Measurements from ENCODE around the gene HNRNPH3.

HNRNPH3 gene

DNA sequence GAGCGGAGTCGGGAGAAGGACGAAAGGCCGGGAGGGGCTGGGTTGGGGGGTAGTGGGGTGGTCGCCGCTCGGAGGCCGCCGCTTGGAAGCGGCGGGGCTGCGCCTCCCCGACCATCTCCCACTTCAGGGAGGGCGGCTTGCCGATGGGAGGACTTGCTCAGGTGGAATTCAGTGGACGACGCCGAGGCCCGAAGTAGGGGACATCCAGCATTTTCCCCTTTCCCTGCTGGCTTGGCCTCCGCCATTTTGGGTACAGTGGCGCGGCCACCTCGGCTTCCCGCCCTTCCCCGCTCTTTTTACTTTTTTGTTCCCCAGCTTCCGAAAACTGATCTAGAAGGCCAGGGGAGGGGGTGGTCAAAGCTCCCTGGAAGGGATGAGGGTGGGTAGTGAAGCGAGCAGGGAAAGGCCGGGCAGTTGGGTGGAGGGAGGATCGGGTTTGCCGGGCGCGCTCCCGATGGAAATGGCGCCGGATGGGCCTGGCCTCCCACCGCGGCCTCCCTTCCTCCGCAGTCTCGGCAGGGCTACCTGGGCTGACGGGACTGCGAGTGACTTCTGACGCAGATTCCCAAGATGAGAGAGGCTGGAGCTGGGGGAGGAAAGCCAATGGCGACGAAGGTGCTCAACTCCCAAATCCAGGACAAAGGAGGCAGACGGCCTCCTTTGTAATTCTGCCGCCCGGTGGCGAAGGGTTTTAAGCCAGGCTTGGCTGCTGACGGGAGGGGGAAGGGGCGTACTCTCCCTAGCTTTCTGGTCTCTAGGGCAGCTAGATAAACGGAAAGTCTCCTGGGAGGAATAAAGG is 594 bp downstream of the HNRNPH3 start, which contains the start of gene PBLD:
Gene PBLD (minus strand): TSS at position 670 of the 799 bp plus-strand sequence. CDS start 26,084 bp downstream, outside the sequence.
- H3K9me3 ChIP-seq (ENCODE audit: control insufficient read depth, low read length), result no peaks in the 10 kb centered on the region
- 0% methylated on average over 28 to 32 of the region's 51 CpGs for WGBS, 2 experiments (ENCODE audit: insufficient coverage in 2 of 2)
- H3K27ac ChIP-seq (ENCODE audit: low read depth, low read length, severe bottlenecking), result peak within 1 kb of the TSS; percentile 98
- H3K4me1 ChIP-seq (ENCODE audit: control insufficient read depth, insufficient read depth, low read length, poor library complexity, severe bottlenecking), result peaks cover 9% of the 10 kb centered on the region
- H3K4me3 ChIP-seq (ENCODE audit: extremely low read depth, insufficient read depth, low read length, poor library complexity, severe bottlenecking), result peak within 1 kb of the TSS; percentile 94
- peaks cover 23% of the 10 kb centered on the region for H3K36me3 ChIP-seq (ENCODE audit: control insufficient read depth, insufficient read depth, low read length)

DNA sequence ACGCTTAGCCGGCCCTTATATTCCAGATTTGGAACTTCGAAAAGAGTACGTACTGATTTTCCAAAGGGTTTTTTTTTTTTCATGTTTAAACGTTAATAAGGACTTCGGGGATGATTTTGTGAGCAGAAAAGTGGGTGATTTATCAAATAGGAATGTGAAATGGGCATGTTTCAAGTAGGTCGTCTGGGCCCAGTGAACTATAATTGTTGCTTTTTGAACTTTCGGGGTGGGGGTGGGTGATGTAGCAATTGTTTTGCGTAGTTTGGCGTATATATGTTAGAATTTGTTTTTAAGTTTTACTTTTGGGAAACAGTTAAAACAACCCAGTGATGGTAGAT is 1.2 kb downstream of the HNRNPH3 start:
- 0 to 2% methylated on average over 8 to 9 of the region's 10 CpGs for WGBS, 2 experiments (ENCODE audit: insufficient coverage in 2 of 2)
- Histone ChIP-seq H3K36me3 (ENCODE audit: control insufficient read depth, insufficient read depth, low read length) (peaks cover 28% of the 10 kb centered on the region), H3K9me3 (ENCODE audit: control insufficient read depth, low read length) (no peaks in the 10 kb centered on the region), H3K4me3 (ENCODE audit: extremely low read depth, insufficient read depth, low read length, poor library complexity, severe bottlenecking) (peak overlapping the region; percentile 94), H3K27ac (ENCODE audit: low read depth, low read length, severe bottlenecking) (peak overlapping the region; percentile 98), H3K4me1 (ENCODE audit: control insufficient read depth, insufficient read depth, low read length, poor library complexity, severe bottlenecking) (peaks cover 9% of the 10 kb centered on the region)

DNA sequence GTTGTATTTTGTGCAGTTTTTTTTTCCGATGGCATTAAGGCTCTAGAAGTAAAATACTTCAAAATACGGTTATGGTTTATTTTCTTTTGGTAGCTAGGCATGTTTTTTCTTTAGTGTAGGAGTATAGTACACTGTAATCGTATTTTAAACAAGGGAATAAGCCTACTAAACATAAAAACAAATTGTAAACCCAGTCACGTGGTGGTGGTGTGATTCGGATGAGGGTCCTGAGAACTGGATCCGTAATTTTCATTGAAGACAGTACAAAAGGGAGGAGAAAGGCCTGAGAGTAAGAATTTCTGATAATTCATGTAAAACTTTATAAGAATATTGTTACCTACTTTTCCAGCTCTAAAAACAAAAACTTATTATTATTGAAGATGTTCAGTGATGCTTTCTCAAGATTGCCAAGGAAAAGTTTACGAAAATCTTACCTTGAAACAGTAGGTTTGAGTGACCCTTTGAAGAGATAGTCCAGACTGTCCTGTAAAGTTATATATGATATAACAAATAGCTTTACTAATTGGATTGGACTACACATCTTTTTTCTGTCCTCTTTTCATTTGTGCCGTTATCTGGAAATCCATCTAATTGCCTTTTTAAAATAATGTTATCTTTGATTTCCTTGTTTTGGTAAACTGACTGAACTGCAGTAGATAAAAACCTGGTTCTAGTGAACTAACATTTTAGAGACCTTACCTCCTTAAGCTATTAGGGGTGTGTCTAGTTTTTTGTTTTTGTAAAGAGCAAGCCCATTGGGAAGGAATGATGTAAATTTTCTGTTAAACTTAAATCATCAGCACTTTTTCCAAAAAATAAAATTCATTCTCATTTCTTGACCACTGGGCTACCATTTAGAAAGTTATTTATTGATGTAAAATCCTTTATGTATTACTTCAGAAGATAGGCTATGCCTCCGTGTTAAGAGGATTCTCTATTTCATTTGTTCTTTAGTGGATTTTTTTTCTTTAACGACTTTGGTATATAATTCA is 1.9 kb downstream of the HNRNPH3 start:
- H3K4me3 ChIP-seq (ENCODE audit: extremely low read depth, insufficient read depth, low read length, poor library complexity, severe bottlenecking), result peak overlapping the region; percentile 94
- H3K36me3 ChIP-seq (ENCODE audit: control insufficient read depth, insufficient read depth, low read length), result peaks cover 33% of the 10 kb centered on the region
- peak overlapping the region; percentile 98 for H3K27ac ChIP-seq (ENCODE audit: low read depth, low read length, severe bottlenecking)
- 0 to 20% methylated on average over 1 of the region's 10 CpGs for WGBS, 2 experiments (ENCODE audit: insufficient coverage in 2 of 2)
- H3K4me1 ChIP-seq (ENCODE audit: control insufficient read depth, insufficient read depth, low read length, poor library complexity, severe bottlenecking), result peaks cover 9% of the 10 kb centered on the region
- H3K9me3 ChIP-seq (ENCODE audit: control insufficient read depth, low read length), result no peaks in the 10 kb centered on the region

DNA sequence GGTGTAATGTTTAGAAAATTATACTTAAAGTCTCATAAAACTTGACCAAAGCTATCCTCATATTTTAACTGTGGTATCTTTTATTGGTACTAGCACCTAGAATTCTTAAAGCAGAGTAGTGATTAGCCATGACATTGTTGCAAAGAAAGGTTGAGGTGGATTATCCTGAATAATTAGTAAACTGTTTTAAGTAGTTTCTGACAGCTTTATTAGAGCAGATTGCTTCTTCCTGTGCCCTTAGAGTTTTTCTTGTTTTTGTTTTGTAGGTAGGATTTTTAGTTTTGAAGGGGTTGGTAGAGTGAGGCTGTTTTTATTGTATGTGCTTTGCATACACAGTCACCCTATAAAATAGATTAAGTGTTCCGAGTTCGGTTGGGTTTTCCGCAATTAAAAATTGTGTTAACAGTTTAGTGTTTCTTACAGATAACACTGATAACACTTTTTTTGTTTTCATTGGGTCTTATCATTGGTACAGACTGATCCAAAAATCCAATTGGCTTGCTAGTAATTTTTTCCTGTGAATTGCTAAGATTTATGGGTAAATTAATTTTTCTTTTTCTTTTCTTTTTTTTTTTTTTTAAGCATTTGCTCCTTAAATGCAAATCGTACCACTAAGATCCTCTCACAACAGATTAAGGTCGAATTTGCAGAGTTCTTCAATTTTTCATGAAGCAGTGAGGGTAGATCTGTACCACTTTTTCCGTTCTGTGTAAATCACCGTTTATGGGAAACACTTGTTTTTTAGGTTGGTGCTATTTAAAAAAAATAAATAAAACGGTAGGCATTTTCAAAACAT is 3.0 kb downstream of the HNRNPH3 start:
- H3K36me3 ChIP-seq (ENCODE audit: control insufficient read depth, insufficient read depth, low read length), result peaks cover 45% of the 10 kb centered on the region
- WGBS, 2 experiments (ENCODE audit: insufficient coverage in 2 of 2), result no CpG with 5 or more reads among the region's 8 CpGs
- H3K27ac ChIP-seq (ENCODE audit: low read depth, low read length, severe bottlenecking), result peak overlapping the region; percentile 30

DNA sequence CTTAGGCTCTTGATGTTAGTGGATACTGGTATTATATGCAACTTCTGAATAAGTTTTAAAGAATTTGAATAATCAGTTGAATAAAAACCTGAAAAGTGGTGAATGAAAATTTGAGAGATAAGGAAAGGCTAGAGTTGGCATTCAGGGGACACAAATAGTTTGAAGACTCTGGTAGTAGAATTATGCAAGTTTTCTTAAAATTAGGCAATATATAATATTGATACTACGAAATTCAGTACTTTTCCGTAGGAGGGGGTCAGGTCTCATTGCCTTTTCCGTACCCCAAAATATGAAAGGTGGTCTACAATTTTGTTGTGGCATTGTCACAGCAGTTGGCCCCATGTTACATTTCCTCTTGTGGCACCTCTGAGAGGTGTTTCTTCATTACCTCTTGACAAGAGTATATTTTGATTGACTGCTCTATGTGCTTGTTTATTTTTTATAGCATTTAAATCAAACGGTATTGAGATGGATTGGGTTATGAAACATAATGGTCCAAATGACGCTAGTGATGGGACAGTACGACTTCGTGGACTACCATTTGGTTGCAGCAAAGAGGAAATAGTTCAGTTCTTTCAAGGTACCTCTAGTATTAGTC is 5.0 kb downstream of the HNRNPH3 start:
- H3K27ac ChIP-seq (ENCODE audit: low read depth, low read length, severe bottlenecking), result no peak overlapping the region
- no peak overlapping the region for H3K4me3 ChIP-seq (ENCODE audit: extremely low read depth, insufficient read depth, low read length, poor library complexity, severe bottlenecking)
- 89 to 100% methylated on average over 1 to 4 of the region's 7 CpGs for WGBS, 2 experiments (ENCODE audit: insufficient coverage in 2 of 2)
- peaks cover 64% of the 10 kb centered on the region for H3K36me3 ChIP-seq (ENCODE audit: control insufficient read depth, insufficient read depth, low read length)
- H3K9me3 ChIP-seq (ENCODE audit: control insufficient read depth, low read length), result no peaks in the 10 kb centered on the region
- peaks cover 9% of the 10 kb centered on the region for H3K4me1 ChIP-seq (ENCODE audit: control insufficient read depth, insufficient read depth, low read length, poor library complexity, severe bottlenecking)

More for the DNA sequence above, 3.0 kb downstream of the HNRNPH3 start:
- Histone ChIP-seq H3K9me3 (ENCODE audit: control insufficient read depth, low read length) (no peaks in the 10 kb centered on the region), H3K4me3 (ENCODE audit: extremely low read depth, insufficient read depth, low read length, poor library complexity, severe bottlenecking) (peak overlapping the region; percentile 94), H3K4me1 (ENCODE audit: control insufficient read depth, insufficient read depth, low read length, poor library complexity, severe bottlenecking) (peaks cover 9% of the 10 kb centered on the region)

DNA sequence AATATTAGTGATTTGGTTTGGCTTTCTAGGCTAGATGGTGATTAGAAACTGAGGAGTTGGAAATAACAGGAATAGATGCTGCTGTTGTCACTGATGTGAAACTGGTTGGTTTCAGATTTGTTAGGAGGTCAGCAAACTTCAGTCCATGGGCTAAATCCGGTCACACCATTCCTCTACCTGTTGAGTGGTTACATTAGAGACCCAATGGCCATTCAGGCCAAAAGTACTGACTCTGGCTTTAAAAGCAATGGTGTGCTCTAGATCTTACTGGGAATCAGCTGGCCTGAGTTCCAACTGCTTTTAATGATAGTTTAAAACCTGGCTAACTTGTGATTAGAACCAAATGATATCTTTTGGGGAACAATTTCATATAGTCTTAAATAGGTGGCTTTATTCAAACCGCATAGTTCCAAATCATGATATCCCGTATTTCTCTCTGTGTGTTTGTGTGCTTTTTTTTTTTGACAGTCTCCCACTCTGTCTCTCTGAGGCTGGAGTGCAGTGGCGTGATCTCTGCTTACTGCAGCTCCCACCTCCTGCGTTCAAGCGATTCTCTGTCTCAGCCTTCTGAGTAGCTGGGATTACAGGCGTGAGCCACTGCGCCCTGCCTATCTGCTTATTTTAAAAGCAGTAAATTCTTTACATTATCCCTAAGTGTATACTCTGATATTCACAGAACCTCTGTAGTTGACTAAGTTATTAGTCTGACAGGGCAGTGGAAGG is 8.7 kb downstream of the HNRNPH3 start:
- no peak overlapping the region for H3K27ac ChIP-seq (ENCODE audit: low read depth, low read length, severe bottlenecking)
- H3K4me1 ChIP-seq (ENCODE audit: control insufficient read depth, insufficient read depth, low read length, poor library complexity, severe bottlenecking), result peaks cover 5% of the 10 kb centered on the region
- no peaks in the 10 kb centered on the region for H3K9me3 ChIP-seq (ENCODE audit: control insufficient read depth, low read length)
- H3K36me3 ChIP-seq (ENCODE audit: control insufficient read depth, insufficient read depth, low read length), result peaks cover 92% of the 10 kb centered on the region
- 100% methylated on average over 3 to 4 of the region's 8 CpGs for WGBS, 2 experiments (ENCODE audit: insufficient coverage in 2 of 2)
- no peak overlapping the region for H3K4me3 ChIP-seq (ENCODE audit: extremely low read depth, insufficient read depth, low read length, poor library complexity, severe bottlenecking)

DNA sequence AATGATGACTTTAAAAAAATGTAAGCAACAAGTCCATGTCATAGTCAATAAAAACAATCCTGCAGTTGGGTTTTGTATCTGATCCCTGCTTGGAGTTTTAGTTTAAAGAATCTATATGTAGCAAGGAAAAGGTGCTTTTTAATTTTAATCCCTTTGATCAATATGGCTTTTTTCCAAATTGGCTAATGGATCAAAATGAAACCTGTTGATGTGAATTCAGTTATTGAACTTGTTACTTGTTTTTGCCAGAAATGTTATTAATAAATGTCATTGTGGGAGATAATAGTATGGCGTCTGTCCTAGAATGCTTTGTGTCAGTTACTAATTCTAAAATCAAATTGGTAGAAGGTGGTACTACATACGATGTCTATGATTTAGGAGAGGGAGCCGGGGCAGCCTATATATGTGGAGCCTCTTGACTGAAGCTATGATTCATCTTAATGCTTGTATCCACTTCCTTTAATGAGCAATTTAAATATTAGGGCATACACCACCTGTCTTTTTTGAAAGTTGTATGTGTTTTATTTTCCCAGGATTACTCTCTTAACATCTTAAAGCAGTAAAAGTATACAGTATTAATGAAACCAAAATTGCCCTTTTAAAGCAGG is 11.1 kb downstream of the HNRNPH3 start:
- Histone ChIP-seq H3K36me3 (ENCODE audit: control insufficient read depth, insufficient read depth, low read length) (peaks cover 81% of the 10 kb centered on the region), H3K4me1 (ENCODE audit: control insufficient read depth, insufficient read depth, low read length, poor library complexity, severe bottlenecking) (no peaks in the 10 kb centered on the region), H3K9me3 (ENCODE audit: control insufficient read depth, low read length) (no peaks in the 10 kb centered on the region), H3K27ac (ENCODE audit: low read depth, low read length, severe bottlenecking) (no peak overlapping the region), H3K4me3 (ENCODE audit: extremely low read depth, insufficient read depth, low read length, poor library complexity, severe bottlenecking) (no peak overlapping the region)
- 89 to 100% methylated on average over 1 of the region's 3 CpGs for WGBS, 2 experiments (ENCODE audit: insufficient coverage in 2 of 2)

DNA sequence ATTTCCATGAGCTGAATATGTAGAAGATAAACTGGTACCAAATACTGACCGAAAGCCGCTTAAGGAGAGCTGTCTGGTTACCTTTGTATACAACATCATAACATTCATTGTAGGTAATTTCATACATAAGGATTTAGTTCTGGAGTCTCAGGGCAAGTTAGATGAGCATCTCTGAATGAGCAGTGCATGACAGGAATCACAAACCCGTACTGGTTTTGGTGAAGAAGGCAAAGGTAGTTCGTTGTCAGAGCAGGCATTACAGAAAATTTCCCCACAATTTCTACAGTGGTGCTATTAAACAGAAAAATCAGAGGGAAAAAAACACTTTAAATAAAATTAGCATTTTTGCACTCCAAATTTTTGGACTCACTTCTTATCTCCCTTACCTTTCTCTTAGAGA is 13.8 kb downstream of the HNRNPH3 start:
- Histone ChIP-seq H3K4me1 (ENCODE audit: control insufficient read depth, insufficient read depth, low read length, poor library complexity, severe bottlenecking) (no peaks in the 10 kb centered on the region), H3K36me3 (ENCODE audit: control insufficient read depth, insufficient read depth, low read length) (peaks cover 74% of the 10 kb centered on the region), H3K4me3 (ENCODE audit: extremely low read depth, insufficient read depth, low read length, poor library complexity, severe bottlenecking) (no peak overlapping the region), H3K27ac (ENCODE audit: low read depth, low read length, severe bottlenecking) (peak overlapping the region; percentile 32), H3K9me3 (ENCODE audit: control insufficient read depth, low read length) (no peaks in the 10 kb centered on the region)
- WGBS, 2 experiments (ENCODE audit: insufficient coverage in 2 of 2), result no CpG with 5 or more reads among the region's 4 CpGs

DNA sequence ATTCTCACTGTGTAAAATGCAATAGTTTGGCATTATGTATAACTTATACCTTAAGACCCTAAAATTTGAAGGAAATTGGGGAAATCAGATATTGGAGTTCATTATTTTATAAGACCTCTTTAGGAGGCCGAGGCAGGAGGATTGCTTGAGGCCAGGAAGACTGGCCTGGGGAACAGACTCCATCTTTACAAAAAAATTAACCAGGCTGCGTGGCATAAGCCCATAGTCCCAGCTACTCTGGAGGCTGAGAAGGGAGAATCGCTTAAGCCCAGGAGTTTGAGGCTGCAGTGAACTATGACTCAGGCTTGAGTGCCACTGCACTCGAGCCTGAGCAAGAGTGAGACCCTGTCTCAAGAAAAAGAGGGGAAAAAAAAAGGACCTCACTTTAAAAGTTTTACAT is 14.9 kb downstream of the HNRNPH3 start:
- H3K36me3 ChIP-seq (ENCODE audit: control insufficient read depth, insufficient read depth, low read length), result peaks cover 65% of the 10 kb centered on the region
- no peaks in the 10 kb centered on the region for H3K9me3 ChIP-seq (ENCODE audit: control insufficient read depth, low read length)
- H3K27ac ChIP-seq (ENCODE audit: low read depth, low read length, severe bottlenecking), result no peak overlapping the region
- H3K4me3 ChIP-seq (ENCODE audit: extremely low read depth, insufficient read depth, low read length, poor library complexity, severe bottlenecking), result no peak overlapping the region
- H3K4me1 ChIP-seq (ENCODE audit: control insufficient read depth, insufficient read depth, low read length, poor library complexity, severe bottlenecking), result no peaks in the 10 kb centered on the region
- WGBS, 2 experiments (ENCODE audit: insufficient coverage in 2 of 2), result 69 to 100% methylated on average over 1 to 4 of the region's 4 CpGs
